HepG2 (cell line): ENCODE data around the gene LONP1.

ENCODE experiments used
- BHLHE40 ChIP-seq: IDR thresholded peaks from 2 replicates; pipeline ENCODE4 v1.6.1; 2011; ENCODE audit warnings: low read length, improper control_type of control experiment
- CEBPB ChIP-seq: IDR thresholded peaks from 2 replicates; pipeline ENCODE4 v1.6.1; 2011; ENCODE audit warnings: low read depth, low read length, improper control_type of control experiment, borderline replicate concordance
- CTCF ChIP-seq: sonication (generic); formaldehyde crosslinking; IDR thresholded peaks from 2 replicates; pipeline ENCODE4 v1.5.0; 2020; ENCODE audit warnings: mild to moderate bottlenecking, missing genetic modification reagents, moderate library complexity
- FLYWCH1 ChIP-seq: sonication (generic); formaldehyde crosslinking; IDR thresholded peaks from 2 replicates; pipeline ENCODE4 v1.8.1; 2023; ENCODE audit warnings: mild to moderate bottlenecking, missing genetic modification reagents
- JUN ChIP-seq: sonication (generic); formaldehyde crosslinking; IDR thresholded peaks from 2 replicates; pipeline ENCODE4 v1.4.0; 2020; ENCODE audit warnings: mild to moderate bottlenecking, missing genetic modification reagents
- KMT2B ChIP-seq: IDR thresholded peaks from 2 replicates; pipeline ENCODE4 v1.6.1; 2016; ENCODE audit warnings: missing genetic modification reagents, missing compliant biosample characterization
- MED8 ChIP-seq: sonication (generic); formaldehyde crosslinking; IDR thresholded peaks from 2 replicates; pipeline ENCODE4 v1.8.1; 2023; ENCODE audit warnings: mild to moderate bottlenecking, missing genetic modification reagents; ENCODE audit not compliant: insufficient replicate concordance
- ZMYM4 ChIP-seq: sonication (generic); formaldehyde crosslinking; IDR thresholded peaks from 2 replicates; pipeline ENCODE4 v1.8.1; 2023; ENCODE audit warnings: mild to moderate bottlenecking, missing genetic modification reagents
- ZNF580 ChIP-seq: IDR thresholded peaks from 2 replicates; pipeline ENCODE4 v1.6.1; 2016; ENCODE audit warnings: low read depth, borderline replicate concordance
- ZNF770 ChIP-seq: sonication (generic); formaldehyde crosslinking; IDR thresholded peaks from 2 replicates; pipeline ENCODE4 v1.5.0; 2020; ENCODE audit warnings: mild to moderate bottlenecking, missing genetic modification reagents
- ZNF781 ChIP-seq: sonication (generic); formaldehyde crosslinking; IDR thresholded peaks from 2 replicates; pipeline ENCODE4 v1.5.1; 2020; ENCODE audit warnings: borderline replicate concordance, mild to moderate bottlenecking, missing genetic modification reagents; ENCODE audit errors: not compliant biosample characterization
- TF ChIP-seq, protein P1 (sequence below): IDR thresholded peaks from 2 replicates; pipeline ENCODE4 v1.6.1; 2016; ENCODE audit warnings: missing compliant biosample characterization, missing genetic modification reagents, borderline replicate concordance

DNA sequence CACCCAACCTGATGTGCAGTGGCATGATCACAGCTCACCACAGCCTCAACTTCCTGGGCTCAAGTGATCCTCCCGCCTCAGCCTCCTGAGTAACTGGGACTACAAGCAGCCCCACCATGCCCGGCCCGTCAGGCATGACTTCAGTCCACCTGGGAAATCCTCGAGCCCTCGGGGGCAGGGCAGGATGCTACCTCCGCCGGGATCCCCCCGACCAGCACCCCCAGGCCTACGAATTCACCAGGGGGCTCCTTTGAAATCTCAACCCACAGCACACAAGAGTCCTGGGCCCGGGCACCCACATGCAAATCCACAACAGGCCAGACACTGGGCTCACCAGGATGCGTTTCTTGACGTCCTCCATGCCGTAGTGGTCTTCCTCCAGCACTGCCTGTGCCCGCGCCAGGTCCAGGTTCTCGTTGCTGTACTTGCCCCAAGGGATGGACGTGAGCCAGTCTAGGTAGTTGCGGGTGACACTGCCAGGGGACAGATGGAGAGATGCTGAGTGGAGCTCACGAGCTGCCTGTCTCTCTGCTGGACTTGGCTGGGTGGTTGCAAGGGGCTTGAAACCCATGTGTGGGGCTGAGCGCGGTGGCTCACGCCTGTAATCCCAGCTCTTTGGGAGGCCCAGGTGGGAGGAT is 19.4 kb downstream of the LONP1 start:
- TF ChIP-seq ZNF580: no peak
- TF ChIP-seq FLYWCH1 (CRISPR knock-in tag): no peak
- no peak for TF ChIP-seq JUN (CRISPR knock-in tag)
- TF ChIP-seq KMT2B (CRISPR knock-in tag): no peak
- no peak for TF ChIP-seq ZNF770
- TF ChIP-seq ZMYM4 (CRISPR knock-in tag): no peak
- TF ChIP-seq MED8 (CRISPR knock-in tag): no peak
- no peak for TF ChIP-seq CEBPB
- TF ChIP-seq CTCF (CRISPR knock-in tag): no peak
- no peak for TF ChIP-seq ZNF781 (CRISPR knock-in tag)
- TF ChIP-seq BHLHE40: no peak
- TF ChIP-seq, protein P1, sequence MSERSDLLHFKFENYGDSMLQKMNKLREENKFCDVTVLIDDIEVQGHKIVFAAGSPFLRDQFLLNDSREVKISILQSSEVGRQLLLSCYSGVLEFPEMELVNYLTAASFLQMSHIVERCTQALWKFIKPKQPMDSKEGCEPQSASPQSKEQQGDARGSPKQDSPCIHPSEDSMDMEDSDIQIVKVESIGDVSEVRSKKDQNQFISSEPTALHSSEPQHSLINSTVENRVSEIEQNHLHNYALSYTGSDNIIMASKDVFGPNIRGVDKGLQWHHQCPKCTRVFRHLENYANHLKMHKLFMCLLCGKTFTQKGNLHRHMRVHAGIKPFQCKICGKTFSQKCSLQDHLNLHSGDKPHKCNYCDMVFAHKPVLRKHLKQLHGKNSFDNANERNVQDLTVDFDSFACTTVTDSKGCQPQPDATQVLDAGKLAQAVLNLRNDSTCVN (CRISPR knock-in tag): no peak
